Measurements from ENCODE around the gene STAC. TPM values are rescaled to one million over a fixed set of nuclear protein-coding genes. Genes with fewer than 3 reads are reported as not detected.

Gene STAC
- total RNA-seq, 1 donor from 2014 or later = 3.9 TPM

DNA sequence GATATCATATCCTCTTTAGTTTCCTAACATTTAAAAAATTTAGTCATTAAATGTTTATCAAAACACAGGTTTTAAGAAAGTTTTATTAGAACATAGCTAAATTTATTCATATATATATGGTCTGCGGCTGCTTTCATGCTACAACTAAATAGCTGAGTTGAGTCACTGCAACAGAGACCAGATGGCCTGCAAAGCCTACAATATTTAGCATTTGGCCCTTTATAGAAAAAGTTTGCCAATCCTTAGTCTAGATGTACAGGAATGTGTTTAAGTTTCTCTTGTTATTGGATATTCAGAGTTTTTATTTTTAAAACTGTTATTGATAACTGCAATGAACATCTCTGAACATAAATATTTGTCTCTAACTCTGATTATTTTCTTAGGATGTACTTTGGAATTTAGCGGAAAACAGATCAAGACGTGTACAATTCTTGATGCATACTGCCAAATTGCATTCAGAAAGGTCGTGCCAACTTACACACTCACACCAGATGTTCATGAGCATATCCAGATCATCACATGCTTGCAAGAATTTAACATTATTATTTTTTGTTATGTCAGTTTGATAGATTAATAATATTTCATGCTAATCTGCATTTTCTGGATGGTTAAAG lies 157.9 kb downstream of the STAC start:
- H3K27me3 ChIP-seq = no peaks in the 10 kb centered on the region
- DNase-seq (ENCODE audit: extremely low spot score in 2 of 2) = no peak

DNA sequence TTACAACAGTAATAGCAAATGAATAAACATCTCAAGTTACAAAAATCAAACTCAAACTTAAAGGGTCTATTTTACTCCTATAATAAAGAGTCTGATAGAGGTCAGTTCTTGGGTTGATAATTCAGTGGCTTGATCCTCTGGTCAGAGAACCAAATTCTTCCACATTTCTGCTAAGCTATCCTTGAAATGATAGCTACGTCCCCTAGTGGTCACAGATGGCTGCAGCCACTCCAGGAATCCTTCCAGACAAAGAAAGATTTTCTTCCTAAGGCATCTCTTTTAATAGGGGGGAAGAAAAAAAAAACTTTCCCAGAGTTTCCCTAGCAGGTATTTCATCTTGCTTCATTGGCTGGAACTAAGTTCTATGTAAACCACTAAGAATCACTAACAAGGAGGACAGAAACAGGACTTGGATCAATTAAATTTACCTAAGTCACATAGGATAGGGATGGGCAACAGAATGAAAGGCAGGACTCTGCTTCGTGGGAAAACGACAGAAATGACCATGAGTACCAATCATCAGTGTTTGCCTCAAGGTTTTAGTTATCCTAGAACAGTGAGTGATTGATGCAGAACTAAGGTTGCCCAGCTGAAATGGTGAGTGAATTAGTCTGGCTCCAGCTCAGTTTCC lies 160.7 kb downstream of the STAC start:
- Histone ChIP-seq H3K4me1 (no peaks in the 10 kb centered on the region), H3K9me3 (no peaks in the 10 kb centered on the region), H3K4me3 (no peak overlapping the region), H3K27ac (no peak overlapping the region), H3K36me3 (no peaks in the 10 kb centered on the region), H3K27me3 (no peaks in the 10 kb centered on the region)
- no peak for TF ChIP-seq POLR2AphosphoS5 (IDR thresholded peaks at IDR 0.05; ENCODE audit: insufficient read depth in 1 of 2, low read depth in 1 of 2)
- intact Hi-C loops (cut with DNase I) = no loop called here
- no peak for DNase-seq (ENCODE audit: extremely low spot score in 2 of 2)

More for the DNA sequence above, 157.9 kb downstream of the STAC start:
- Histone ChIP-seq H3K9me3 (no peaks in the 10 kb centered on the region), H3K36me3 (no peaks in the 10 kb centered on the region), H3K27ac (no peak overlapping the region), H3K4me1 (no peaks in the 10 kb centered on the region), H3K4me3 (no peak overlapping the region)
- TF ChIP-seq POLR2AphosphoS5 (IDR thresholded peaks at IDR 0.05; ENCODE audit: insufficient read depth in 1 of 2, low read depth in 1 of 2) (no peak), POLR2A (IDR thresholded peaks at IDR 0.05) (no peak)
- TF ChIP-seq, protein P1, sequence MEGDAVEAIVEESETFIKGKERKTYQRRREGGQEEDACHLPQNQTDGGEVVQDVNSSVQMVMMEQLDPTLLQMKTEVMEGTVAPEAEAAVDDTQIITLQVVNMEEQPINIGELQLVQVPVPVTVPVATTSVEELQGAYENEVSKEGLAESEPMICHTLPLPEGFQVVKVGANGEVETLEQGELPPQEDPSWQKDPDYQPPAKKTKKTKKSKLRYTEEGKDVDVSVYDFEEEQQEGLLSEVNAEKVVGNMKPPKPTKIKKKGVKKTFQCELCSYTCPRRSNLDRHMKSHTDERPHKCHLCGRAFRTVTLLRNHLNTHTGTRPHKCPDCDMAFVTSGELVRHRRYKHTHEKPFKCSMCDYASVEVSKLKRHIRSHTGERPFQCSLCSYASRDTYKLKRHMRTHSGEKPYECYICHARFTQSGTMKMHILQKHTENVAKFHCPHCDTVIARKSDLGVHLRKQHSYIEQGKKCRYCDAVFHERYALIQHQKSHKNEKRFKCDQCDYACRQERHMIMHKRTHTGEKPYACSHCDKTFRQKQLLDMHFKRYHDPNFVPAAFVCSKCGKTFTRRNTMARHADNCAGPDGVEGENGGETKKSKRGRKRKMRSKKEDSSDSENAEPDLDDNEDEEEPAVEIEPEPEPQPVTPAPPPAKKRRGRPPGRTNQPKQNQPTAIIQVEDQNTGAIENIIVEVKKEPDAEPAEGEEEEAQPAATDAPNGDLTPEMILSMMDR (IDR thresholded peaks at IDR 0.05) = no peak
- intact Hi-C loops (cut with DNase I) = no loop called here

GRCh38 chr3:36542186-36542585 lies 161.9 kb downstream of the STAC start:
- no peak overlapping the region for H3K27ac ChIP-seq
- TF ChIP-seq POLR2A (IDR thresholded peaks at IDR 0.05) (no peak), POLR2AphosphoS5 (IDR thresholded peaks at IDR 0.05; ENCODE audit: insufficient read depth in 1 of 2, low read depth in 1 of 2) (no peak)
- TF ChIP-seq, protein P1 (IDR thresholded peaks at IDR 0.05) = no peak

DNA sequence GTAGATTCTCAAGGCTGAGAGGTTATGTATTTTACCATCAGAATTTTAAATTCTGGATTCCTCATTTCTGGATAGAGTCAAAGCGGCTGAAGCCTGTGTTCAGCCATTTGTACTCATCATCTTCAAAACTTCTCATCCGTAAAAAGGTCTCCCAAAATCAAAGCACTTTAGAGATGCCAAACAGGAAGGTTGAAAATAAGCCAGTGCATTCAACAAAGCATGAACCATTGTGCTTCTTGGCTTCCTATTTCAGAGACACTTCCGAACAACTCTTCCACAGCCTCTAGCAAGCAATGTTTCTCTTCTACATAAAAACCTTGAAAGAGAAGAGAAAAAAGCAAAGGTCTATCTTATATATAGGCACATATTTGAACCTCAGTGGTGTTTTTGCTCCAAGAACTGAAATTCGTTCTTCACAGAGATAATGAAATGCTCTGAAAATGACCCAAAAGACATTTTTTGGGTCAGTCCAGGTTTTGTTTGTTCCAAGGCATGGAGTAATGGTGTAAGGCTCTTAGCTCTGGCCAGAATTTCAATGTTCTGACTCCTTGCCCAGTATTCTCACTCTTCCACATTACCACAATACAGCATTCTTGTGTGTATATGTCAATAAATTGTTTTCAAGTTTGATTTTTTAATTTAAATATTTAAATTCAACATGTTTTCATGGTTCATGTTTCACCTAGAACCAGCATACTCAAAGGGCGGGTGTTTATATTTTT lies 163.1 kb downstream of the STAC start:
- Histone ChIP-seq H3K27ac (no peak overlapping the region), H3K27me3 (no peaks in the 10 kb centered on the region), H3K9me3 (no peaks in the 10 kb centered on the region), H3K36me3 (no peaks in the 10 kb centered on the region), H3K4me3 (no peak overlapping the region), H3K4me1 (no peaks in the 10 kb centered on the region)
- no peak for TF ChIP-seq POLR2AphosphoS5 (IDR thresholded peaks at IDR 0.05; ENCODE audit: insufficient read depth in 1 of 2, low read depth in 1 of 2)
- TF ChIP-seq POLR2A (IDR thresholded peaks at IDR 0.05) = no peak
- TF ChIP-seq, protein P1 (IDR thresholded peaks at IDR 0.05) = no peak
- intact Hi-C loops (cut with DNase I) = no loop called here
- DNase-seq (ENCODE audit: extremely low spot score in 2 of 2) = no peak

More at GRCh38 chr3:36542186-36542585, 161.9 kb downstream of the STAC start:
- Histone ChIP-seq H3K9me3 (no peaks in the 10 kb centered on the region), H3K36me3 (no peaks in the 10 kb centered on the region), H3K4me3 (no peak overlapping the region), H3K27me3 (no peaks in the 10 kb centered on the region), H3K4me1 (no peaks in the 10 kb centered on the region)
- intact Hi-C loops (cut with DNase I) = no loop called here
- DNase-seq (ENCODE audit: extremely low spot score in 2 of 2) = no peak

- no peaks in the 10 kb centered on the region for H3K9me3 ChIP-seq
- no peak for DNase-seq (ENCODE audit: extremely low spot score in 2 of 2)
- H3K27ac ChIP-seq = no peak overlapping the region
- no peaks in the 10 kb centered on the region for H3K27me3 ChIP-seq
- no peak overlapping the region for H3K4me3 ChIP-seq
- intact Hi-C loops (cut with DNase I) = no loop called here
- TF ChIP-seq POLR2AphosphoS5 (IDR thresholded peaks at IDR 0.05; ENCODE audit: insufficient read depth in 1 of 2, low read depth in 1 of 2) = no peak
- TF ChIP-seq, protein P1 (IDR thresholded peaks at IDR 0.05) = no peak
- H3K4me1 ChIP-seq = no peaks in the 10 kb centered on the region
- H3K36me3 ChIP-seq = no peaks in the 10 kb centered on the region
These were observed 165.9 kb downstream of the STAC start for GRCh38 chr3:36546226-36546625.

Measured in vagina (tissue), 2 donors.